ENCODE results near the gene FGF5. TPM values are rescaled to one million over a fixed set of nuclear protein-coding genes. Genes with fewer than 3 reads are reported as not detected.

Gene FGF5
- total and polyA plus RNA-seq, 2 of the 13 experiments (the other 11 are each of a cell fraction or from before 2014, with no cell fraction given): not detected

- TF ChIP-seq, protein P1, sequence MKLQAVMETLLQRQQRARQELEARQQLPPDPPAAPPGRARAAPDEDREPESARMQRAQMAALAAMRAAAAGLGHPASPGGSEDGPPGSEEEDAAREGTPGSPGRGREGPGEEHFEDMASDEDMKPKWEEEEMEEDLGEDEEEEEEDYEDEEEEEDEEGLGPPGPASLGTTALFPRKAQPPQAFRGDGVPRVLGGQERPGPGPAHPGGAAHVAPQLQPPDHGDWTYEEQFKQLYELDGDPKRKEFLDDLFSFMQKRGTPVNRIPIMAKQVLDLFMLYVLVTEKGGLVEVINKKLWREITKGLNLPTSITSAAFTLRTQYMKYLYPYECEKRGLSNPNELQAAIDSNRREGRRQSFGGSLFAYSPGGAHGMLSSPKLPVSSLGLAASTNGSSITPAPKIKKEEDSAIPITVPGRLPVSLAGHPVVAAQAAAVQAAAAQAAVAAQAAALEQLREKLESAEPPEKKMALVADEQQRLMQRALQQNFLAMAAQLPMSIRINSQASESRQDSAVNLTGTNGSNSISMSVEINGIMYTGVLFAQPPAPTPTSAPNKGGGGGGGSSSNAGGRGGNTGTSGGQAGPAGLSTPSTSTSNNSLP (IDR thresholded peaks at IDR 0.05; ENCODE audit: low read depth, low read length): no peak
- TF ChIP-seq ZNF282 (IDR thresholded peaks at IDR 0.05; ENCODE audit: partially characterized antibody) (no peak), ZNF143 (CRISPR knock-in tag; IDR thresholded peaks at IDR 0.05) (no peak), ZNF34 (CRISPR knock-in tag; IDR thresholded peaks at IDR 0.05; ENCODE audit: borderline replicate concordance) (no peak), RFXAP (CRISPR knock-in tag; IDR thresholded peaks at IDR 0.05; ENCODE audit: borderline replicate concordance) (no peak)
- TF ChIP-seq, protein P2, sequence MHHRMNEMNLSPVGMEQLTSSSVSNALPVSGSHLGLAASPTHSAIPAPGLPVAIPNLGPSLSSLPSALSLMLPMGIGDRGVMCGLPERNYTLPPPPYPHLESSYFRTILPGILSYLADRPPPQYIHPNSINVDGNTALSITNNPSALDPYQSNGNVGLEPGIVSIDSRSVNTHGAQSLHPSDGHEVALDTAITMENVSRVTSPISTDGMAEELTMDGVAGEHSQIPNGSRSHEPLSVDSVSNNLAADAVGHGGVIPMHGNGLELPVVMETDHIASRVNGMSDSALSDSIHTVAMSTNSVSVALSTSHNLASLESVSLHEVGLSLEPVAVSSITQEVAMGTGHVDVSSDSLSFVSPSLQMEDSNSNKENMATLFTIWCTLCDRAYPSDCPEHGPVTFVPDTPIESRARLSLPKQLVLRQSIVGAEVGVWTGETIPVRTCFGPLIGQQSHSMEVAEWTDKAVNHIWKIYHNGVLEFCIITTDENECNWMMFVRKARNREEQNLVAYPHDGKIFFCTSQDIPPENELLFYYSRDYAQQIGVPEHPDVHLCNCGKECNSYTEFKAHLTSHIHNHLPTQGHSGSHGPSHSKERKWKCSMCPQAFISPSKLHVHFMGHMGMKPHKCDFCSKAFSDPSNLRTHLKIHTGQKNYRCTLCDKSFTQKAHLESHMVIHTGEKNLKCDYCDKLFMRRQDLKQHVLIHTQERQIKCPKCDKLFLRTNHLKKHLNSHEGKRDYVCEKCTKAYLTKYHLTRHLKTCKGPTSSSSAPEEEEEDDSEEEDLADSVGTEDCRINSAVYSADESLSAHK (CRISPR knock-in tag; IDR thresholded peaks at IDR 0.05; ENCODE audit: borderline replicate concordance): no peak
These were observed 2.7 kb upstream of the FGF5 start (continued) for GRCh38 chr4:80263541-80264351.

DNA sequence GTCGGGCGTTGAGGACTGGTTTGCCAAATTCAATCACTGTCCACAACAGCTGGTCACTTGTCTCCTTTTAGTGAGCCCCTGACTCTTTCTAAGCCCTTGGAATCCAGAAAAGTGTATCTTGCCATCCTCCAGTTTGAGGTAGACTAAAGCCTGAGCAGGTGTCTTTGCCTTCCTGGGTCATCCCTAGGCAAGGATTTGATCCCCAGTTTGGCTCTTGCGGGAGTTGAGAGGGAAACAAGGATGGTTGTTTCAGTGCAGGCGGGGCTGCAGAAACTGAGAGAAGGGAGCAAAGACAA lies 2.2 kb upstream of the FGF5 start:
- no peak overlapping the region for H3K4me3 ChIP-seq (replicated peaks in 1 of 3; ENCODE audit: insufficient read depth in 1 of 3, low read depth in 2 of 3, low read length in 3 of 3)
- DNase-seq (ENCODE audit: low spot score): no peak
- H3K27ac ChIP-seq (ENCODE audit: extremely low read length, insufficient read depth, low read length): no peak overlapping the region
- intact Hi-C loops (cut with micrococcal nuclease; ENCODE audit: unreplicated experiment) (no loop called here), in situ Hi-C loops (cut with HindIII; ENCODE audit: extremely low pct_ligation_motif_present, low pct_unique_long_range_greater_than_20kb) (no loop called here)
- no peak for FAIRE-seq
- H3K79me2 ChIP-seq (ENCODE audit: insufficient read depth, low read length): no peaks in the 10 kb centered on the region
- 0% methylated on average over 4 of the region's 4 CpGs for WGBS (ENCODE audit: low lambda C conversion rate)
- H3K9me3 ChIP-seq (ENCODE audit: low read length): no peaks in the 10 kb centered on the region
- no peak for ATAC-seq
- no peak overlapping the region for H3K9ac ChIP-seq (ENCODE audit: insufficient read depth, low read depth, low read length)
- no peaks in the 10 kb centered on the region for H3K36me3 ChIP-seq (replicated peaks in 1 of 2; ENCODE audit: control insufficient read depth in 1 of 2, insufficient read depth in 2 of 2, low read length in 2 of 2)
- no TSS peak for BruUV-seq (replicated peaks)
- no peaks in the 10 kb centered on the region for H3K4me1 ChIP-seq (ENCODE audit: insufficient read depth, low read length)
- no peak overlapping the region for H2AFZ ChIP-seq (ENCODE audit: low read length)
- no peak overlapping the region for H3K4me2 ChIP-seq (ENCODE audit: low read depth, low read length)
- ChIA-PET CTCF (ENCODE audit: low intra/inter-chr PET ratio, low total read pairs) (no interaction called here), POLR2A (no interaction called here)
- peaks cover 2 to 40% of the 10 kb centered on the region in 2 experiments; a peak in 4 of 5 replicates for H3K27me3 ChIP-seq (ENCODE audit: control insufficient read depth in 1 of 2, insufficient read depth in 2 of 2, low read length in 2 of 2)
- H4K20me1 ChIP-seq (ENCODE audit: insufficient read depth, low read length): no peaks in the 10 kb centered on the region
- TF ChIP-seq TBX2 (CRISPR knock-in tag; IDR thresholded peaks at IDR 0.05; ENCODE audit: borderline replicate concordance): no peak
- TF ChIP-seq TSC22D2 (CRISPR knock-in tag; IDR thresholded peaks at IDR 0.05; ENCODE audit: borderline replicate concordance): no peak
- no peak for TF ChIP-seq KLF15 (CRISPR knock-in tag; IDR thresholded peaks at IDR 0.05; ENCODE audit: borderline replicate concordance)
- no peak for TF ChIP-seq AKNA (CRISPR knock-in tag; IDR thresholded peaks at IDR 0.05; ENCODE audit: borderline replicate concordance)
- TF ChIP-seq ZNF790 (CRISPR knock-in tag; IDR thresholded peaks at IDR 0.05; ENCODE audit: borderline replicate concordance): no peak
- no peak for TF ChIP-seq ZNF20 (CRISPR knock-in tag; IDR thresholded peaks at IDR 0.05)
- no peak for TF ChIP-seq KMT2B (CRISPR knock-in tag; IDR thresholded peaks at IDR 0.05)
- TF ChIP-seq HNRNPUL1 (IDR thresholded peaks at IDR 0.05; ENCODE audit: low read depth, low read length): no peak
